ENCODE data around the gene ANXA8.

ANXA8 gene

DNA sequence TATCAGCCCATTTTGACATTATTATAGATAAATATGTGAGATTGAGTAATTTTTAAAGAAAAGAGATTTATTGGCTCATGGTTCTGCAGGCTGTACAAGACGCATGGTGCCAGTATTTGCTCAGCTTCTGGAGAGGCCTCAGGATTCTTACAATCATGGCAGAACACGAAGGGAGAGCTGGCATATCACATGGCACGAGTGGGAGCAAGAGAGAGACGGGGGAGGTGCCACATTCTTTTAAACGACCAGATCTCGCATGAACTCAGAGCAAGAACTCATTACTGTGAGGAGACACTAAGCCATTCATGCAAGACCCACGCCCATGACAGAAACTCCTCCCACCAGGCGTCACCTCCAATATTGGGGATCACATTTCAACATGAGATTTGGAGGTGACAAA, 59.7 kb downstream of the ANXA8 start:
- no peak overlapping the region for H3K27ac ChIP-seq
- TF ChIP-seq ZFX (IDR thresholded peaks at IDR 0.05), result no peak
- no peak for TF ChIP-seq CTCF (conservative IDR thresholded peaks at IDR 0.05)

- TF ChIP-seq CTCF (conservative IDR thresholded peaks at IDR 0.05), result no peak
- no peak for TF ChIP-seq ZFX (IDR thresholded peaks at IDR 0.05)
- no peak overlapping the region for H3K27ac ChIP-seq
Observed at GRCh38 chr10:47423476-47423875, 60.4 kb downstream of the ANXA8 start.

GRCh38 chr10:47421057-47421952, 62.6 kb downstream of the ANXA8 start:
- H3K27ac ChIP-seq, result no peak overlapping the region
- no peak for TF ChIP-seq CTCF (conservative IDR thresholded peaks at IDR 0.05)
- TF ChIP-seq ZFX (IDR thresholded peaks at IDR 0.05), result no peak

DNA sequence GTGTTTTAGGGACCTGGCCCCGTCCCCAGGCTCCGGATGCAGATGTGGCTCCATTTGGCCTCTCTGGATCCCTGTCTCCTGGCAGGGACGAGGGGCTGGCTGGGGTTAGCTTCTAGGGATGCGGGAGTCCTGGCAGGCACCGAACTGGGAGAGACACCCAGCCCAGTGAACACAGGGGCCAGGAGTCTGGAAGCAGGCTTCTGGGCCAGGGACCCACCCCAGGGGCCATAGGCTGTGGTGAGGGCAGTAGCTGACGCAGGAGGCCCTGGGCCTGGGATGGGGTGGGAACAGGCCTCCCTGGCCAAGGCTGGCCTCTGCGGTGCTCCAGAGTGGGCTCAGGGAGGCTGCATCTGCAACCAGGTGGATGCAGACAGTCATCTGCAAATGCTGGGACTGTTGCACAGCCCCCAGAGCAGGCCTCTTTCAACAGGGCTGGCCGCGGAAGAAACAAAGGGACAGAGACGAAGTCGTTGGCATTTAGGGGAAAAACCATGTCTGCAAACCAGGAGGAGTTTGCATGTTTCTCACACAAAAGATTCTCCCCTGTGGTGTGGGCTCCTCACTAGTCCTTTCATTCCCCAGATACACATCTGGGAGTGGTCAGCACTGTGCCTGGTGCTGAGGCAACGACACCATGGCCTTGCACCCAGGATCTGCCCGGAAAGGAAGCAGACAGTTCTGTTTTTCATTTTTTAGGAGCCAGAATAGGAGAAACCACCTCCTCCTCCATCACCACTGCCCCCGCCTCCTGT, 63.4 kb downstream of the ANXA8 start:
- no peak overlapping the region for H3K27ac ChIP-seq
- TF ChIP-seq ZFX (IDR thresholded peaks at IDR 0.05) (no peak), CTCF (conservative IDR thresholded peaks at IDR 0.05) (no peak)

- H3K27ac ChIP-seq, result no peak overlapping the region
- TF ChIP-seq CTCF (conservative IDR thresholded peaks at IDR 0.05) (no peak), ZFX (IDR thresholded peaks at IDR 0.05) (no peak)
Observed at GRCh38 chr10:47419421-47419820, 64.5 kb downstream of the ANXA8 start.

DNA sequence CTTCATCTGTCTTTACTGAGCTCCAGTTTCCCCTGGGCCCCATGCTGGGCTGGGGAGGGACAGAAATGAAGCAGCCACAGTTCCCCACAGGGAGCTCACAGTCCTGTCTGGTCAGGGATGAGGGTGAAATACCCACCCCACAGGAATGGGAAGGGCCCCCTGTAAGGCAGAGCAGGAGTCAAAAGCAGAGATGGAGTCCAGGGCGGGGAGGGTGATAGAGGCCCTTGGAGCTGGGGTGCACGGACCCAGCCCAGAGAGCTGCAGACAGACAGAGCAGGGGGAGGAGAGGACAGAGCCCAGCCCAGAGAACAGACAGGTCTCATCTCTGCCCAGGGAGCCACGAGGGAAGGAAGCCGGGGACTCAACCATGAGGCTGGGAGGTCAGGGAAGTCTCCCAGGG, 64.9 kb downstream of the ANXA8 start:
- H3K27ac ChIP-seq, result no peak overlapping the region
- TF ChIP-seq CTCF (conservative IDR thresholded peaks at IDR 0.05), result no peak
- TF ChIP-seq ZFX (IDR thresholded peaks at IDR 0.05), result no peak

DNA sequence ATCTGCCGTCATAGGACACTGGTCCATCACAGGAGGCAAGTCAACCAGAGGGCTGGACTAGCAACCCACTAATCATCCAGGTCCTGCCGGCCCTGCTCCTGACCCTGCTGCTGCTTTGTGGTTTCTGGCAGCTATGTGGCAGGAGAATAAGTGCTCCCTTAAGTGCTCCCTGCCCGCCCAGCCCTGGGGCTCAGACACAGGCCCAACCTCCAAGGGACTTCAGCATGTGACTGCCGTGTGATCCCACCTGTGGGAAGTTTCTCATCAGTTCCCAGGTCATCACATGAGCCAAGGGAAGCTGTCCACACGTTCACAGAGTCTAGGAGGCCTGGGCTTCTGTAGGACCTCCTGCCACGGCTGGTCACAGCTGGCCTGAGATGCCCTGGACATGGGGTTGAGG, 65.6 kb downstream of the ANXA8 start:
- no peak overlapping the region for H3K27ac ChIP-seq
- TF ChIP-seq CTCF (conservative IDR thresholded peaks at IDR 0.05) (no peak), ZFX (IDR thresholded peaks at IDR 0.05) (no peak)

All from C4-2B (cell line).